Effector CD4-positive, alpha-beta T cell (primary cell): ENCODE measurements around the gene CPNE2.
"Not testable (repeated sequence)": the region's sequence is repeated elsewhere in the genome, so short reads cannot be mapped to it uniquely, and the experiment has no call there.

Experiments used
- DNase-seq: peaks from one replicate; pipeline ENCODE4 v3.0.0-alpha.2; 2020

The CPNE2 gene

DNA sequence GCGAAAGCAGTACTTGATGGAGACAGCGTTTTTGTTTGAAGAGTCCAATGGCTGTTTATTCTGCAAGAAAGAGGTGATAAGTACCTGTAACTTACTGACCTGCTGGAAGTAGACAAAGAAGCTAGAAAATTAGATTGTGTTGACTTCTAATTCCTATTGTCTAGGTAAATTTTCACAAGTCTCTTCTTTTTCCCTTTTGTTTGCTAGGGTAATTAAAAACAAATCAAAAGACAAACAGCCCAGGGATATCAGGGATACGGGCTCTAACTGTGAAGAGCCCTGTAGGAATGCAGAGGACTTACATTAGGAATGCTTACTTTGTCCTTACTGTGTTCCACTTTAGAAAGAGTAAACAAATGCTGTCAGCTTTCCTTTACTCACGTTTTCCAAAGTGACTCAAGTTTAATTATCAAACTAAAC is 86.4 kb downstream of the CPNE2 start:
- no peak for DNase-seq

- no peak for DNase-seq
Measured at GRCh38 chr16:57179215-57179828, 86.9 kb downstream of the CPNE2 start.

- DNase-seq, result no peak
Measured at GRCh38 chr16:57184113-57184512, 91.7 kb downstream of the CPNE2 start.

- no peak for DNase-seq
Measured at GRCh38 chr16:57184887-57185445, 92.6 kb downstream of the CPNE2 start.

DNA sequence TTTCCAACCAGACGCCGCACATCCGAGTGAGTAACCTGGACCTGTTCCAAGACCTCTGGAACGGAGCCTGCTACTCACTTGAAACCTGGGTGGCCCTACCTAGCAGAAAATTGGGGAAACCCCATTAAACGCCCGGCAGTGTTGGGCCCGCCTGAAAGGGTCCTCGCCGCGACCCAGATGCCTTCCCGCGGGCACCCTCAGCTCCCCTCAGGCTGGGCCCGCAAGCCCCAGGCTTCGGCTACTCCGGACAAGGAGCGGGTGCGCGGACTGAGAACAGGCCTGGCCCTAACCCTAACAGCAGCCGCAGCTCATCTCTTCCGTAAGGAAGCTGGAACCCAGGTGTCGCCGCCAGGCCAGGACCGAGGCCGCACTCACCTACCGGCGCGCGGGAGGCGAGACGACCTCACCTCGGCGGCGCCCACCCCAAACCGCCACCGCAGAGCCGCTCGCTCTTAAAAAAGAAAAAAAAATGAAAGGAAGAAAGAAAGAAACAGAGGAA is 93.1 kb downstream of the CPNE2 start:
- DNase-seq, result peak; percentile 17

GRCh38 chr16:57185945-57186871 is 93.8 kb downstream of the CPNE2 start, which contains the start of the genes PSME3IP1 and RSPRY1:
TSS of gene PSME3IP1 (minus strand) at chr16:57186039. CDS start at chr16:57173854, 12,185 bp downstream.
TSS of gene RSPRY1 (plus strand) at chr16:57186329. CDS start at chr16:57204659, 18,330 bp downstream.
- DNase-seq, result peak; percentile 98

DNA sequence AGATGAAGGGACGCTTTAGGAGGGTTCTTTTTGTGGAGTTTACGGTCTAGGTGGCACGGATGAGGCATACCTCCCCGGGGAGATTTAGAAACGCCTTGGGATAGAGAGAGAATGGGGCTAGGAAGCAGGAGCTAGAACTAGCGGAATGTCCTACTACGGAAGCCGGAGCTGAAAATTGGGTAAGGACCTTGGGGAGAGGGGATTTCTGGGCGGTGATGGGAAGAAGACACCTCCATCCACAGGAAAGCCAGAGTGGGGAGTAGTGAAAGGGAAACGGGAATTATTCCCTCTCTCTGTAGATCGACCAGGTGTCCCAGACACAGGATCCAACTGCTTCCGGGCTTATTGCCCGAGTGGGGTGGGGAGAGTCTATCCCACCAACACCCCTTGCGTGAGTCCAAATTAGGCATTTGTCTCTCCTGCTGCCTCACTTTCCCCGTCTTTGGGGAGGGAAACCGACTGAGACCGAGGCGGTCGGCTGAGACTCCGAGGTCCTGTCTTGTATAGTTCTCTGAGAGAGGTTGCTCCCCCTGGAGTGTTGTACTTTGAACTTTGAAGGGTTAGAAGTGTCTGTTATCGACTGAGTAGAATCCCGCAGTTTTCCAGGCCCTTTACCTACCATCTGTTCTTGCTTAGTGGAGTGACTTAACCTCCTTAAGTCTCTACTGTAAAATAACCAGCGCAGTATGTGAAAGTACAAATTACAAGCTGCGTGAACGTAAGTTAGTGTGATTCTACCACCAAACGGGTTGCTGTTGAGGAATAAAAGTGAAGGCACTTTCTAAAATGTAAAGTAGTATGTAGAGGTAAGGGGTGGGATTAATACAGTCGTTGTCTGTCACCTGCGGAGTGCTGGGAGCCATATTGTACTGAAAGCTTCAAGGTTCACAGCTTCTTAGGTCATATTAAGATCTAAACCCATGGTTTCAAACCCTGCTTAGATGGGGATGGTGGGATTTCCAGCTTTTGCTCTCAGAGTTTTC is 94.8 kb downstream of the CPNE2 start:
- DNase-seq, result peak; percentile 3

- DNase-seq, result not testable (repeated sequence)
Measured at GRCh38 chr16:57187902-57188710, 95.7 kb downstream of the CPNE2 start.

DNA sequence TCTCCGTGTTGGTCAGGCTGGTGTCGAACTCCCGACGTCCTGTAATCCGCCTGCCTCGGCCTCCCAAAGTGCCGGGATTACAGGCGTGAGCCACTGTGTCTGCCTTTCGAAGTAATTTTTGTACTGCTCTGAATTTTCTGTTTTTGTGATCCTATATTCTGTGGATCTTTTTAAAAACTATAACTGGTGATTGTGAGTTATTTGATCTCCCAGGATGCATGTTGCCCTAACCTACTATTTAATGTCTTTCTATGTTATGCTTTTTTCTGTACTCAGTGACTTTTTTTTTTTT is 96.3 kb downstream of the CPNE2 start:
- DNase-seq, result no peak

GRCh38 chr16:57189527-57189926 is 97.1 kb downstream of the CPNE2 start:
- not testable (repeated sequence) for DNase-seq

DNA sequence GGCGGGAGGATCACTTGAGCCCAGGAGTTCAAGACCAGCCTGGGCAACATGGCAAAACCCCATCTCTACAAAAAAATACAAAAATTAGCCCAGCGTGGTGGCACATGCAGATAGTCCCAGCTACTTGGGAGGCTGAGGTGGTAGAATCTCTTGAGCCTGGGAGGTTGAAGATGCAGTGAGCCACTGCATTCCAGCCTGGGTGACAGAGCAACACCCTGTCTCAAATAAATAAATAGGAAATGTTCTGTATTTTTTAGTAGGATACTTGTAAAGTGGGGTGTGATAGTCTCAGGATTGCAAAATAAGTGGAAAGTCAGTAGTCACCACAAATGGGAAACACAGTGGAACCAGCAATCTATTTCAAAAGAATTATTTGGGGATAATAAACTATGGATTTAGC is 97.8 kb downstream of the CPNE2 start:
- no peak for DNase-seq

GRCh38 chr16:57191056-57191571 is 98.7 kb downstream of the CPNE2 start:
- DNase-seq, result no peak

- no peak for DNase-seq
Measured at GRCh38 chr16:57192146-57192545, 99.8 kb downstream of the CPNE2 start.

DNA sequence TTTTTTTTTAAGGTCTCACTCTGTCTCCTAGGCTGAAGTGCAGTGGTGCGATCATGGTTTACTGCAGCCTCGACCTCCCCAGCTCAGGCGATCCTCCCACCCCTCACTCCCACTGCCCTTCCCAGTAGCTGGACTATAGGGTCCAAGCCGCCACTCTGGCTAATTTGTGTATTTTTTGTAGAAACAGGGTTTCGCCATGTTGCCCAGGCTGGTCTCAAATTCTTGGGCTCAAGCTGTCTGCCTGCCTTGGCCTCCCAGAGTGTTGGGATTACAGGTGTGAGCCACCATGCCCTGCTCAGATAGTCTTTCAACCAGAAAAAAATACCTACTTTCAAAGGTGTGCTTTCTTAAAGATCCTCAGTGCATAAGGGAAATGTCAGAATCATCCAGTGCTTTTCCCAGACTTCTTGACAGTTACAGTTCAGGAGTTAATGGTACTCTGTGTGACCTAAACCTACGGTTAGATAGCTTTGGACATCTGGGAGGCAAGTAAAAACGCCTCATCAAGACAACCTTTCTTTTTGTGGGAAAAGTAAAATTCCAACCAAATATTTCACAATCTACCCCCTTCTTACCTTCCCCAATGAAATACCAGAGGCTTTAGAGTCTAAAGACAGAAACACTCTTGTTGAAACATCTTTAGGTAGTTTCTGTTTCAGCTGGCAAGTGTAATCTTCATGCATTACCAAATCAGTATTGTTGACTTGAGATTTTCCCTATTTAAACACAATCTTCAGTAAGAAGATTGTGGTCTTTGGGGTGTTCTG is 100.5 kb downstream of the CPNE2 start:
- no peak for DNase-seq

- DNase-seq, result no peak
Measured at GRCh38 chr16:57194512-57194911, 102.1 kb downstream of the CPNE2 start.

DNA sequence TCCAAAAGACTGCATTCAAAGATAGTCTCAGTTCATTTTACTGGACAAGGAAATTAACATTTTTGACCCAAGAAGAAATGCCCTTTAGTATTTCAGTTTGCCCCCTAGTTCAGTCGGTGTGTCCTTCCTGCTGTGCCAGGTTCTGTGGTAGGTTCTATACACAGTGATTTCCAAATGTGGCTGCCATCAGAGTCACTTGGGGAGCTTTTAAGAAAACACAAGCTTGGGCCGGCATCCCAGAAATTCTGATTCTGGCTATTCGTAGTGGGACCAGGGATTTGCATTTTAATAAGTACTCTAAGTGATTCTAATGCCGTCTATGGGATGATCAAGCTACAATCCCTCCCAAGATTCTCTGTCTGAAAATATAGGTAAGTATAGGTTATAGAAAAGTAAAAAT is 103.9 kb downstream of the CPNE2 start:
- DNase-seq, result no peak

- DNase-seq, result no peak
Measured at GRCh38 chr16:57196753-57197152, 104.4 kb downstream of the CPNE2 start.
